Nephron progenitor cell (in vitro differentiated cells): ENCODE results near the gene PRR7.

Source experiments
- DNase-seq: peaks from one replicate; pipeline ENCODE4 v3.0.0; 2021
- H3K27ac Mint-ChIP-seq: 2 replicates; pipeline ENCODE4 v1.8.0; 2021; ENCODE audit warnings: mild to moderate bottlenecking, moderate library complexity, mixed read lengths
- H3K27me3 Mint-ChIP-seq: 2 replicates; pipeline ENCODE4 v1.8.0; 2021; ENCODE audit warnings: mild to moderate bottlenecking, low read depth, mixed read lengths; ENCODE audit not compliant: poor library complexity
- H3K36me3 Mint-ChIP-seq: 2 replicates; pipeline ENCODE4 v1.8.0; 2021; ENCODE audit warnings: low read depth, mixed read lengths
- H3K4me1 Mint-ChIP-seq: 2 replicates; pipeline ENCODE4 v1.8.0; 2021; ENCODE audit warnings: mixed read lengths
- H3K4me3 Mint-ChIP-seq: 2 replicates; pipeline ENCODE4 v1.8.0; 2021; ENCODE audit warnings: mild to moderate bottlenecking, moderate library complexity, mixed read lengths
- H3K9me3 Mint-ChIP-seq: 2 replicates; pipeline ENCODE4 v1.8.0; 2021; ENCODE audit warnings: mild to moderate bottlenecking, moderate library complexity, mixed read lengths
- CTCF ChIP-seq: fragments of 200-600 bp; sonication (generic); IDR thresholded peaks from 2 replicates; pipeline ENCODE4 v1.5.0; 2021; ENCODE audit warnings: antibody characterized with exemption

PRR7 gene

GRCh38 chr5:177427211-177427822 lies 19.3 kb upstream of the PRR7 start:
- Mint-ChIP-seq H3K27me3 (no peaks in the 10 kb centered on the region), H3K4me1 (peaks cover 57% of the 10 kb centered on the region), H3K9me3 (no peaks in the 10 kb centered on the region), H3K27ac (peak overlapping the region; percentile 19), H3K4me3 (peak overlapping the region; percentile 88), H3K36me3 (no peaks in the 10 kb centered on the region)
- DNase-seq = no peak
- TF ChIP-seq CTCF = no peak

GRCh38 chr5:177427919-177428573 lies 18.6 kb upstream of the PRR7 start:
- Mint-ChIP-seq H3K9me3 (no peaks in the 10 kb centered on the region), H3K27me3 (no peaks in the 10 kb centered on the region), H3K36me3 (no peaks in the 10 kb centered on the region), H3K4me3 (peak overlapping the region; percentile 88), H3K27ac (no peak overlapping the region), H3K4me1 (peaks cover 57% of the 10 kb centered on the region)
- no peak for TF ChIP-seq CTCF
- DNase-seq = no peak

- H3K4me1 Mint-ChIP-seq = peaks cover 57% of the 10 kb centered on the region
- TF ChIP-seq CTCF = no peak
- no peaks in the 10 kb centered on the region for H3K27me3 Mint-ChIP-seq
- peaks cover 4% of the 10 kb centered on the region for H3K36me3 Mint-ChIP-seq
- peak overlapping the region; percentile 61 for H3K4me3 Mint-ChIP-seq
- H3K9me3 Mint-ChIP-seq = no peaks in the 10 kb centered on the region
- peak overlapping the region; percentile 55 for H3K27ac Mint-ChIP-seq
- DNase-seq = no peak
Measured at GRCh38 chr5:177428574-177429217, 17.9 kb upstream of the PRR7 start.

- no peak for TF ChIP-seq CTCF
- Mint-ChIP-seq H3K4me3 (peak overlapping the region; percentile 61), H3K4me1 (peaks cover 51% of the 10 kb centered on the region), H3K36me3 (peaks cover 4% of the 10 kb centered on the region), H3K9me3 (no peaks in the 10 kb centered on the region), H3K27me3 (no peaks in the 10 kb centered on the region), H3K27ac (peak overlapping the region; percentile 72)
- no peak for DNase-seq
Measured at GRCh38 chr5:177429248-177430040, 17.2 kb upstream of the PRR7 start.

GRCh38 chr5:177430140-177430951 lies 16.3 kb upstream of the PRR7 start:
- no peak for TF ChIP-seq CTCF
- H3K27me3 Mint-ChIP-seq = no peaks in the 10 kb centered on the region
- H3K36me3 Mint-ChIP-seq = peaks cover 4% of the 10 kb centered on the region
- no peak for DNase-seq
- H3K27ac Mint-ChIP-seq = peak overlapping the region; percentile 43
- H3K4me3 Mint-ChIP-seq = no peak overlapping the region
- peaks cover 43% of the 10 kb centered on the region for H3K4me1 Mint-ChIP-seq
- H3K9me3 Mint-ChIP-seq = no peaks in the 10 kb centered on the region
